Ureter (tissue), 1 donor: ENCODE measurements around the gene ZNF525. TPM values are rescaled to one million over a fixed set of nuclear protein-coding genes. Genes with fewer than 3 reads are reported as not detected.
A peak's percentile ranks its signal among the peaks of the same experiment; 100 is the strongest.
"Not testable (repeated sequence)": the region's sequence is repeated elsewhere in the genome, so short reads cannot be mapped to it uniquely, and the experiment has no call there.

ENCODE experiments used
- DNase-seq: peaks from one replicate; pipeline ENCODE4 v3.0.0-alpha.2; 2020; ENCODE audit warnings: low spot score
- total RNA-seq: library from RNA; stranded (reverse); gene quantifications from one replicate; pipeline ENCODE4 v1.2.4, GENCODE V29; 2023
- donor health status: DM: yes; HTN: yes; CAD: no.

ZNF525 gene
- 28.2 TPM for total RNA-seq

DNA sequence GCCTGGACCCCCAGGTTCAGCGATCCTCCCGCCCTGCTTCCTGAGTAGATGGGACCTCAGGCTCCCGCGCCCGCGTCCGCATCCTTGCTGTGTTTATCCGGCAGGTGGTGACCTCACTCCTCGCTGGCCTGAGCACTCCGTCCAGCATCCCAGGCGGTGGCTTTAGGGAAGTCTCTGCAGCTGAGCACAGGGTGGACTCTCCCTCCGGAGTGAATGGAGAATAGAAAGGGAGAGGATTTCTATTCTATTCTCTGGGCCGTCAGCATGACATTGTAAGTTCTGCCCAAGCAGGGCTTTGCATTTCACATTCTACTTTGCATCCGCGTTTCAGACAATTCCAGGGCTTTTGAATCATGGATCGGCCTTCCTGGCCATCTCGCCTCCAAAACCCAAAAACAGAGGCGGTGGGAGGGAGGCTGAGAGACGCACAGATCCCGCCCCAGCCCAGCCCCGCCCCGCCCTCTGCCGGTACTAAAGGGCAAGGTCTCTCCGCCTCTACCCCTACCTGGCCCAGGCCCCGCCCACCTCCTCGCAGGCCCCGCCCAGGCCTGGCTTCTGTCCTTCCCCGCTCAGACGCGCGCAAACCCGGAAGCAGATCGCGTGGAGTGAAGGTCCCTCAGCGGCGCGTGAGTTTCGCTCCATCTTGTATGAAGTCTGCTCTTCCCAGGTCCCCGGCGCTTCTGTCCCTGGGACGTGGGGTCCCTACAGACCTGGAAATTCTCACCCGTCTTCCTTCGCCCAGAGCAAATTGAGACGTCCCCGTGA is at the start of gene ZNF525:
Gene ZNF525 (plus strand): TSS at position 572 of the 765 bp plus-strand sequence. CDS start 6,577 bp downstream, outside the sequence.
- DNase-seq = peak; percentile 95

DNA sequence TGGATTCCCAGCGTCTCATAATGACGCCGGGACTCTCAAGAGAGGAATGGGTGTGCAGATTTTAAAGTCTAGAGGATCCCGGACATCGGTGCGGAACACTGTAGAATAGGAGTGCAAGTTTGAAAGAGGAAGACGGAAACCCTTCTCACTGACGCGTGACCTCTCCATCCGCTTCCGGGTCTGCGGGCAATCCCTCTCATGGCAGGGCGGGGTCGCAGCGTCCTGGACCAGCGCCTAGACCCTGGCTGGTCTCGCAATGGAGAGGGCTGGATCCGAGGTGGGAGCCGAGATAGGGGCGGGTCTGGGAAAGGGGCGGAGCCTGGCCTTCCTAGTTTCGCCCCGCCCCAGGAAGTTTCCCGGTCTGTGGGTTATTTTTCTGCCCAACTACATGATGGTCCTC is 36.5 kb upstream of the ZNF525 start:
- DNase-seq = peak; percentile 61

GRCh38 chr19:53332484-53332883 is 33.0 kb upstream of the ZNF525 start:
- DNase-seq = no peak

GRCh38 chr19:53333066-53333462 is 32.4 kb upstream of the ZNF525 start:
- DNase-seq = no peak

DNA sequence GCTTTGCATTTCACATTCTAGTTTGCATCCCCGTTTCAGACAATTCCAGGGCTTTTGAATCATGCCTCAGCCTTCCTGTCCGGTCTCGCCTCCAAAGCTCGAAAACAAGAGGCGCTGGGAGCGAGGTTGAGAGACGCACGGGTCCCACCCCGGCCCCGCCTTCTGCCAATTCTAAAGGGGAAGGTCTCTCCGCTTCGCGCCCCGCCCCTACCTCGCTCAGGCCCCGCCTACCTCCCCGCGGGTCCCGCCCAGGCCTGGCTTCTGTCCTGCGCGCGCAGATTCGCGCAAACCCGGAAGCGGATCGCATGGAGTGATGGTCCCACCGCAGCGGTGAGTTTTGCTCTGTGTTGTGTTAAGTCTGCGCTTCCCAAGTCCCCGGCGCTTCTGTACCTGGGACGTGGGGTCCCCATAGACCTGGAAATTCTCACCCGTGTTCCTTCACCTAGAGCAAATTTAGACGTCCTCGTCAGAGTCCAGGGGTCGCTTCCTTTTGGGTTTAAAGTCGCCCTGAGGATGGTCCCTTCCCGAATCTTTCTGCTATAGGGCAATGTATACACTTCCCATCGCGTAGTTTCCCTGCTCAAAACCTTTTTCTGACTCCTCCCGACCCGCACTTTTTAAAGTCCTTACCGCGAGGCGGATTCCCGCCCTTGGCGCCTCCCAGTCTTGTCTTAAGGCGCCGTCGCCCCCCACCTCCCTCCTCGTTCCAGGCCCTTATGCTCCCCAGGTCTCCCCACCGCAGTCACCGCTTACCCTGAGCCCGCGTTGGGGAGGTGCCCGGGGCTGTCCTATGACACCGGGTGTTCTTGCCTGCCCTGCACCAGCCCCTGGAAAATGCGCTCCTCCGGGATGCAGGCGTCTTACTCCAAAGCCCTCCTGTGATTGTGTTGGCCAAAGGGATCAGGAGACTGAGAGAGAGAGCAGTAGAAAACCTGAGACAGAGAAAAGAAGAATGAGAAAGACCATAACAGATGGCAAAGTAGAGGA is 31.7 kb upstream of the ZNF525 start, which contains the start of gene ZNF845:
Gene ZNF845 (plus strand): TSS at position 287 of the 987 bp plus-strand sequence. CDS start 7,559 bp downstream, outside the sequence.
- DNase-seq = peak; percentile 97

GRCh38 chr19:53344403-53344802 is 21.1 kb upstream of the ZNF525 start:
- not testable (repeated sequence) for DNase-seq

- DNase-seq = no peak
These were observed 9.8 kb upstream of the ZNF525 start for GRCh38 chr19:53355739-53356138.

DNA sequence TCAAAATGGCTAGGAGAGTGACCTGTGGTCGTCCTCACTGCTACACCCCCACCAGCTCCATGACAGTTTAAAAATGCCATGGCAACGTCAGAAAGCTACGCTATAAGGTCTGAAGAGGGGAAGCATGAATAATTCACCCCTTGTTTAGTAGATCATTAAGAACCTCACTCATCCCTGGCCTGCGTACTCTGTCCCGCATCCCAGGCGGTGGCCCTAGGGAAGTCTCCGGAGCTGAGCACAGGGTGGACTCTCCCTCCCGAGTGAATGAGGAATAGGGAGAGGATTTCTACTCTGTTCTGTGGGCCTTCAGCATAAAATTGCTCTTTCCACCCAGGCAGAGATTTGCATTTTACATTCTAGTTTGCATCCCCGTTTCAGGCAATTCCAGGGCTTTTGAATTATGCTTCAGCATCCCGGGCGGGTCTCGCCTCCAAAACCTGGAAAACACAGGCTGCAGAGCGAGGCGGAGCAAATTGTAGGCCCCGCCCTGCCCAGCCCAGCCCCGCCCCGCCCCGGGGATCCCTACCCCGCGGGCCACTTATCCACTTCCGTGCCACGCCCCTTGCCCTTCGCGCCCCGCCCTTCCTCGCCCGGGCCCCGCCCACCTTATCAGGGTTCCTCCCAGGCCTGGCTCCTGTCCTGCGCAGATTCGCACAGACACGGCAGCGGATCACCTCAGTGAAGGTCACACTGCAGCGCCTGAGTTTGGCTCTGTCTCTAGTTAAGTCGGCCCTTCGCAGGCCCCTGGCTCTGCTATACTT is 7.5 kb upstream of the ZNF525 start:
- DNase-seq = no peak

DNA sequence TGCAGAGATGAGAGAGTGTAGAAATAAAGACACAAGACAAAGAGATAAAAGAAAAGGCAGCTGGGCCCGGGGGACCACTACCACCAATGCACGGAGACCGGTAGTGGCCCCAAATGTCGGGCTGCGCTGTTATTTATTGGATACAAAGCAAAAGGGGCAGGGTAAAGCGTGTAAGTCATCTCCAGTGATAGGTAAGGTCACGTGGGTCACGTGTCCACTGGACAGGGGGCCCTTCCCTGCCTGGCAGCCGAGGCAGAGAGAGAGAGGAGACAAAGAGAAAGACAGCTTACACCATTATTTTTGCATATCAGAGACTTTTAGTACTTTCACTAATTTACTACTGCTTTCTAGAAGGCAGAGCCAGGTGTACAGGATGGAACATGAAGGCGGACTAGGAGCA is 5.4 kb upstream of the ZNF525 start:
- not testable (repeated sequence) for DNase-seq

DNA sequence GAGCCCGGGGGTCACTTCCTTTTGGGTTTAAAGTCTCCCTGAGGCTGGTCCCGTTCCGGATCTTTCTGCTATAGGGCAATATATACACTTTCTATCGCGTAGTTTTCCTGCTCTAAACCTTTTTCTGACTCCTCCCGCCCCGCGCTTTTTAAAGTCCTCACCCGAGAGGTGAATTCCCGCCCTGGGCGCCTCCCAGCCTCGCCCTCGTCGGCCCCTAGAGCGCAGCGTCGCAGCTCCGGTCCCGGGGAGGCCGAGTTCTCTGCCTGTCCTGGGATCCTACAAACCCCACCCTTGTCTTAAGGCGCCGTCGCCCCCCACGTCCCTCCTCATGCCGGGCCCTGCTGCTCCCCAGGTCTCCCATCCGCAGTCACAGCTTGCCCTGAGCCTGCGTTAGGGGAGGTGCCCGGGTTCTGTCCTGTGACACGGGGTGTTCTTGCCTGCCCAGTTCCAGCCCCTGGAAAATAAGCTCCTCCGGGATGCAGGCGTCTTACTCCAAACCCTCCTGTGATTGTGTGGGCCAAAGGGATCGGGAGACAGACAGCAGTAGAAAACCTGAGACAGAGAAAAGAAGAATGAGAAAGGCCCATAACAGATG is 491 bp downstream of the ZNF525 start:
- DNase-seq = no peak

GRCh38 chr19:53372196-53372595 is 6.7 kb downstream of the ZNF525 start:
- DNase-seq = no peak

DNA sequence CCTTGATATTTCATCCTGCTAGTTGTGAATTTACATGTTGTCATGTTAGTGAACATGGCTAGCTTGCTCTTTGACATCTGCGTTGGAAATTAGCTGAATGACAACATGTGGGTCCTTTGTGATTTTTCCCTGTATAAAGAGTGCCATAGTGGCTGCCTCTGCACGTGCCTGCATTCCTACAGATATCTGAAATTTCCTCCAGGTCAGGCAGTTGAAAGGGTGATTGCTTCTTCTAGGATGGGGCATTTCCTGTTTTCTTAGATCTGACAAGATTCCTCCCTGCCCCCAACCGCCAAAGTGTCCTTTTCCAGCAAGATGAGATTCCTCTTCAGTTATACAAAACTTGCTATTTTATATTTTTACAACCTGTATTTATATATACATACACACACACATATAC is 8.8 kb downstream of the ZNF525 start:
- DNase-seq = no peak

GRCh38 chr19:53374743-53375142 is 9.2 kb downstream of the ZNF525 start:
- DNase-seq = no peak

- no peak for DNase-seq
These were observed 15.9 kb downstream of the ZNF525 start for GRCh38 chr19:53381376-53381775.

DNA sequence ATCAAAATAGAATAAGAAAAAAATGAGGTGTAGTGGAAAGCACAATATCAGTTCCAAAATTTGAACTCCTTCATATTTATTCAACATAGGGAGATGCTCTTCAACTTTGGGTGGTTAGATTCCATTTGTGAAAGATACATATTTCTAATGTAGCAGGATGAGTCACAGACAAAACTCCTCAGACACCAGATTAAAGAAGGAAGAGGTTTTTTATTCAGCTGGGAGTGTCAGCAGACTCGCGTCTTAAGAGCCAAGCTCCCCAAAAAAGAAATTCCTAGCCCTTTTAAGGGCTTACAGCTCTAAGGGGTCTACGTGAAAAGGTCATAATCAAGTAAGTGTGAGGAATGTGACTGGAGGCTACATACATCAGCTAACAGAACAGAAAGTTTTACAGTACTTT is 22.7 kb downstream of the ZNF525 start:
- DNase-seq = no peak

GRCh38 chr19:53388904-53389303 is 23.4 kb downstream of the ZNF525 start:
- DNase-seq = no peak

DNA sequence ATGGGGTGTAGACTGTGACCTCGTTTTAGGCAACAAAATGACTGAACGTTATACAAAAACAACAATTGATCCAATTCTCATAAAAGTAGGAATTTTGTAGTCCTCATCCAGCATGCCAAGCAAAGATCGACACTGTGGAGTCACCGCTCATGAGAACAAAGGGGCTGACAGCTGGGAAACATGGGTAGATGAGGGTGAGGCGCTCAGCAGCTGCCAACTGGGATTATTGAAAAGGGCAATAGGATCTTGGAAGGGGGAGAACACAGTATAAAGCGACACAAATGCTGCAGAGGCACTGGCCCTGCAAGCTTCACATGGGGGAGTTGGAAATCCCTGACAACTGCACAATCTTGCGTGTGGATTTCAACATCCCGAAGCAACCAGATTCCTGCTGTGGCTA is 24.1 kb downstream of the ZNF525 start:
- DNase-seq = no peak

GRCh38 chr19:53389978-53390377 is 24.5 kb downstream of the ZNF525 start:
- DNase-seq = no peak

DNA sequence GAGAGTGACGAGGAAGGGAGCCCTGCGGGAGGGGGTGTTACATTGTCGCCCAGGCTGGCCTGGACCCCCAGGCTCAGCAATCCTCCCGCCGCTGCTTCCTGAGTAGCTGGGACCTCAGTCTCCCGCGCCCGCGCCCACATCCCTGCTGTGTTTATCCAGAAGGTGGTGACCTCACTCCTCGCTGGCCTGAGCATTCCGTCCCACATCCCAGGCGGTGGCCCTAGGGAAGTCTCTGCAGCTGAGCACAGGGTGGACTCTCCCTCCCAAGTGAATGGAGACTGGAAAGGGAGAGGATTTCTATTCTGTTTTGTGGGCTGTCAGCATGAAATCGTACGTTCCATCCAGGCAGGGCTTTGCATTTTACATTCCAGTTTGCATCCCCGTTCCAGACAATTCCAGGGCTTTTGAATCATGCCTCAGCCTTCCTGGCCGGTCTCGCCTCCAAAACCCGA is 29.0 kb downstream of the ZNF525 start:
- peak; percentile 49 for DNase-seq

DNA sequence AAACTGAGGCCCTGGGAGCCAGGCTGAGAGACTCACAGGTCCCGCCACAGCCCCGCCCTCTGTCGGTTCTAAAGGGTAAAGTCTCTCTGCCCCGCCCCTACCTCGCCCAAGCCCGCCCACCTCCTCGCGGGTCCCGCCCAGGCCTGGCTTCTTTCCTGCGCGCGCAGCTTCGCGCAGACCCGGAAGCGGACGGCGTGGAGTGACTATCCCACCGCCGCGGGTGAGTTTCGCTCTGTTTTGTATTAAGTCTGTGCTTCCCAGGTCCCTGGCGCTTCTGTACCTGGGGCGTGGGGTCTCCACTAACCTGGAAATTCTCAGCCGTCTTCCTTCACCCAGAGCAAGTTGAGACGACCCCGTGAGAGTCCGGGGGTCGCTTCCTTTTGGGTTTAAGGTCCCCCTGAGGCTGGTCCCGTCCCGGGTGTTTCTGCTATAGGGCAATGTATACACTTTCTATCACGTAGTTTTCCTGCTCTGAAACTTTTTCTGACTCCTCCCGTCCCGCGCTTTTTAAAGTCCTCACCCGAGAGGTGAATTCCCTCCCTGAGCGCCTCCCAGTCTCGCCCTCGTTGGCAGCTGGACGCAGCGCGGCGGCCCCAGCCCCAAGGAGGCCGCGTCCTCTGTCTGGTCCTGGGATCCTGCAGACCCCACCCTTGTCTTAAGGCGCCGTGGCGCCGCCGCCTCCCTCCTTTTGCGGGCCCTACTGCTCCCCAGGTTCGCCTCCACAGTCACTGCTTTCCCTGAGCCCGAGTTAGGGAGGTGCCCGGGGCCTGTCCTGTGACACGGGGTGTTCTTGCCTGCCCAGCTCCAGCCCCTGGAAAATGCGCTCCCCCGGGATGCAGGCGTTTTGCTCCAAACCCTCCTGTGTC is 29.7 kb downstream of the ZNF525 start, which contains the start of gene ZNF765:
Gene ZNF765 (plus strand): TSS at position 176 of the 866 bp plus-strand sequence. CDS start 2,867 bp downstream, outside the sequence.
- peak; percentile 97 for DNase-seq
